Activated effector memory CD4-positive, alpha-beta T cell treated with Interleukin-2 at 50 U/mL for 16 hours (primary cell): ENCODE results near the gene CPXM1.
"Not testable (repeated sequence)": the region's sequence is repeated elsewhere in the genome, so short reads cannot be mapped to it uniquely, and the experiment has no call there.

ENCODE experiments used
- DNase-seq: peaks from one replicate; pipeline ENCODE4 v3.0.0-alpha.2; 2020

Gene CPXM1

GRCh38 chr20:2799688-2800520, 523 bp downstream of the CPXM1 start:
- DNase-seq, result no peak

GRCh38 chr20:2799271-2799670, 1.2 kb downstream of the CPXM1 start:
- no peak for DNase-seq

GRCh38 chr20:2798814-2799213, 1.6 kb downstream of the CPXM1 start:
- no peak for DNase-seq

- DNase-seq, result no peak
These were observed 2.2 kb downstream of the CPXM1 start for GRCh38 chr20:2798095-2798805.

- DNase-seq, result no peak
These were observed 3.1 kb downstream of the CPXM1 start for GRCh38 chr20:2797136-2797983.

GRCh38 chr20:2796011-2796660, 4.3 kb downstream of the CPXM1 start:
- no peak for DNase-seq

GRCh38 chr20:2795451-2795850, 5.0 kb downstream of the CPXM1 start:
- DNase-seq, result no peak

- DNase-seq, result no peak
These were observed 5.5 kb downstream of the CPXM1 start for GRCh38 chr20:2794866-2795447.

- no peak for DNase-seq
These were observed 6.2 kb downstream of the CPXM1 start for GRCh38 chr20:2794202-2794748.

GRCh38 chr20:2793471-2793870, 7.0 kb downstream of the CPXM1 start:
- DNase-seq, result no peak

- no peak for DNase-seq
These were observed 16.4 kb downstream of the CPXM1 start for GRCh38 chr20:2783908-2784566.

- no peak for DNase-seq
These were observed 19.5 kb downstream of the CPXM1 start for GRCh38 chr20:2780948-2781347.

GRCh38 chr20:2778602-2779321, 21.7 kb downstream of the CPXM1 start:
- DNase-seq, result no peak

- DNase-seq, result no peak
These were observed 25.3 kb downstream of the CPXM1 start for GRCh38 chr20:2775139-2775538.

- DNase-seq, result no peak
These were observed 26.6 kb downstream of the CPXM1 start for GRCh38 chr20:2773812-2774211.

GRCh38 chr20:2771631-2772080, 28.8 kb downstream of the CPXM1 start:
- DNase-seq, result no peak

GRCh38 chr20:2770091-2770490, 30.3 kb downstream of the CPXM1 start:
- not testable (repeated sequence) for DNase-seq

- DNase-seq, result no peak
These were observed 31.8 kb downstream of the CPXM1 start for GRCh38 chr20:2768632-2769015.

GRCh38 chr20:2767768-2768631, 32.4 kb downstream of the CPXM1 start:
- no peak for DNase-seq

- DNase-seq, result no peak
These were observed 37.2 kb downstream of the CPXM1 start for GRCh38 chr20:2763186-2763585.
